Vagina (tissue), 2 donors: ENCODE data around the gene TMC3.

Experiments
- POLR2A ChIP-seq, 2 donors: fragments of 450-650 bp; IDR thresholded peaks; one replicate each; pipeline ENCODE4 v1.6.1; 2017; ENCODE audit warnings: antibody characterized with exemption in 2 of 2, mild to moderate bottlenecking in 2 of 2, moderate library complexity in 2 of 2
- POLR2AphosphoS5 ChIP-seq, 2 donors: sonication (generic); formaldehyde crosslinking; IDR thresholded peaks; one replicate each; pipeline ENCODE4 v1.9.0; 2017; ENCODE audit warnings: antibody characterized with exemption in 2 of 2, mild to moderate bottlenecking in 2 of 2, low read depth in 1 of 2; ENCODE audit not compliant: insufficient read depth in 1 of 2
- TF ChIP-seq, protein P1 (sequence below), 3 experiments: fragments of 450-650 bp in 2 of 3; fragments of 200-600 bp in 1 of 3; sonication (generic) in 1 of 3; IDR thresholded peaks; one replicate each; pipeline ENCODE4 v1.5.1; 2017 to 2019; ENCODE audit warnings: antibody characterized with exemption in 3 of 3, mild to moderate bottlenecking in 2 of 3, moderate library complexity in 2 of 3

DNA sequence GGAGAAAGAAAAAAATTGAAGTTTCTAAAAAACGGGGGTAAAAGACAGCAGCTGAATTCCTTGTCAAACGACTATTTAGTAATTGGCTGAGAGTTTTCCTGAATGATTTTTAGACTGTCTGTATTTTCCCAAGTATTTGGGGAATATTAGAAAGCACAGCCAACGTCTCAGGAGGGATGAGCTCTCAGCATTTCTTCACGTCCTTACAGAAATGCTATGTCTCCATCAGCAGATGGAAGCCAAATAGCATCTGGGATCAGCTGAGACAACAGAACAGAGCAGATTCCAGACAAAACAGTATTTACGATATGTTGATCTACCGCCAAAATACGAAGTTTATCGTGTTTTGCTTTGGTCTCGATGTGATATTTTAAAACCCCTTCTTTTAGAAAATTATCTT is 5.3 kb upstream of the TMC3 start:
- TF ChIP-seq, protein P1, sequence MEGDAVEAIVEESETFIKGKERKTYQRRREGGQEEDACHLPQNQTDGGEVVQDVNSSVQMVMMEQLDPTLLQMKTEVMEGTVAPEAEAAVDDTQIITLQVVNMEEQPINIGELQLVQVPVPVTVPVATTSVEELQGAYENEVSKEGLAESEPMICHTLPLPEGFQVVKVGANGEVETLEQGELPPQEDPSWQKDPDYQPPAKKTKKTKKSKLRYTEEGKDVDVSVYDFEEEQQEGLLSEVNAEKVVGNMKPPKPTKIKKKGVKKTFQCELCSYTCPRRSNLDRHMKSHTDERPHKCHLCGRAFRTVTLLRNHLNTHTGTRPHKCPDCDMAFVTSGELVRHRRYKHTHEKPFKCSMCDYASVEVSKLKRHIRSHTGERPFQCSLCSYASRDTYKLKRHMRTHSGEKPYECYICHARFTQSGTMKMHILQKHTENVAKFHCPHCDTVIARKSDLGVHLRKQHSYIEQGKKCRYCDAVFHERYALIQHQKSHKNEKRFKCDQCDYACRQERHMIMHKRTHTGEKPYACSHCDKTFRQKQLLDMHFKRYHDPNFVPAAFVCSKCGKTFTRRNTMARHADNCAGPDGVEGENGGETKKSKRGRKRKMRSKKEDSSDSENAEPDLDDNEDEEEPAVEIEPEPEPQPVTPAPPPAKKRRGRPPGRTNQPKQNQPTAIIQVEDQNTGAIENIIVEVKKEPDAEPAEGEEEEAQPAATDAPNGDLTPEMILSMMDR (IDR thresholded peaks at IDR 0.05): no peak
- TF ChIP-seq POLR2A (IDR thresholded peaks at IDR 0.05): no peak
- no peak for TF ChIP-seq POLR2AphosphoS5 (IDR thresholded peaks at IDR 0.05; ENCODE audit: insufficient read depth in 1 of 2, low read depth in 1 of 2)
